Caco-2 (cell line): ENCODE measurements around the gene MGAT4A. TPM values are rescaled to one million over a fixed set of nuclear protein-coding genes. Genes with fewer than 3 reads are reported as not detected.

Experiments used
- BruUV-seq: library from RNA; stranded (reverse); fragments of 400-500 nt; replicated peaks from 2 replicates; lab custom pipeline; 2021; lab: Mats Ljungman, UMichigan
- CTCF ChIA-PET: fragments of 300-600 bp; sonication (Branson Sonifier 250); formaldehyde crosslinking; loops from one replicate; lab custom pipeline; 2022; ENCODE audit warnings: antibody characterized with exemption; lab: Charles Lee
- POLR2A ChIA-PET: fragments of 300-600 bp; sonication (Branson Sonifier 250); formaldehyde crosslinking; loops from one replicate; lab custom pipeline; 2022; ENCODE audit warnings: antibody characterized with exemption; lab: Charles Lee
- DNase-seq, 2 experiments: peaks; one replicate each; pipeline versions ENCODE4 v3.0.0 to v3.0.0-alpha.2; 2020 to 2022
- H3K27me3 ChIP-seq: replicated peaks from 2 replicates; pipeline ENCODE4 v1.6.0; 2011; ENCODE audit warnings: low read length; ENCODE audit not compliant: control insufficient read depth, insufficient read depth
- H3K36me3 ChIP-seq: 2 replicates; pipeline ENCODE4 v1.5.1; 2011; ENCODE audit warnings: low read length; ENCODE audit not compliant: control insufficient read depth, insufficient read depth
- H3K4me1 ChIP-seq: fragments of 250-450 bp; sonication (Bioruptor Pico); 2 replicates; pipeline ENCODE4 v1.5.1; 2020; ENCODE audit warnings: mild to moderate bottlenecking
- H3K4me3 ChIP-seq: 2 replicates; pipeline ENCODE4 v1.5.1; 2011; ENCODE audit warnings: low read depth, mild to moderate bottlenecking, control low read depth, low read length
- H3K9me3 ChIP-seq: fragments of 250-450 bp; sonication (Bioruptor Pico); 2 replicates; pipeline ENCODE4 v1.5.1; 2020; ENCODE audit warnings: mild to moderate bottlenecking, moderate library complexity
- H3K27ac Mint-ChIP-seq: one replicate; pipeline ENCODE4 v1.8.0; 2022; ENCODE audit warnings: mixed read lengths; ENCODE audit not compliant: unreplicated experiment
- H3K27me3 Mint-ChIP-seq: one replicate; pipeline ENCODE4 v1.8.0; 2022; ENCODE audit warnings: mixed read lengths; ENCODE audit not compliant: insufficient read depth, unreplicated experiment
- H3K36me3 Mint-ChIP-seq: one replicate; pipeline ENCODE4 v1.8.0; 2022; ENCODE audit warnings: mild to moderate bottlenecking, mixed read lengths; ENCODE audit not compliant: insufficient read depth, unreplicated experiment
- H3K4me1 Mint-ChIP-seq: one replicate; pipeline ENCODE4 v1.8.0; 2022; ENCODE audit warnings: low read depth, mixed read lengths; ENCODE audit not compliant: unreplicated experiment
- H3K4me3 Mint-ChIP-seq: one replicate; pipeline ENCODE4 v1.8.0; 2022; ENCODE audit warnings: mild to moderate bottlenecking, moderate library complexity, mixed read lengths; ENCODE audit not compliant: unreplicated experiment
- H3K9me3 Mint-ChIP-seq: one replicate; pipeline ENCODE4 v1.8.0; 2022; ENCODE audit warnings: mixed read lengths; ENCODE audit not compliant: unreplicated experiment
- CTCF ChIP-seq, 2 experiments: fragments of 200-600 bp in 1 of 2; IDR thresholded peaks; 1 replicate in 1 of 2; 2 replicates in 1 of 2; pipeline versions ENCODE4 v1.5.1 to v1.8.0; 2011 to 2022; ENCODE audit warnings: antibody characterized with exemption in 1 of 2, control low read depth in 1 of 2, inconsistent platforms in 1 of 2, low read depth in 1 of 2, low read length in 1 of 2, mild to moderate bottlenecking in 1 of 2, moderate library complexity in 1 of 2; ENCODE audit not compliant: insufficient read depth in 1 of 2, severe bottlenecking in 1 of 2, unreplicated experiment in 1 of 2
- intact Hi-C: fragments of 100-400 bp; cut with micrococcal nuclease; formaldehyde crosslinking; loops from one replicate; pipeline ENCODE4 v1.10.0; 2022; ENCODE audit not compliant: unreplicated experiment
- total RNA-seq: library from RNA; stranded (reverse); gene quantifications from 2 replicates; pipeline ENCODE4 v1.2.3, GENCODE V29; 2022

MGAT4A gene
- total RNA-seq, 1 experiment from 2014 or later: 63.7 TPM

- peak overlapping the region; percentile 82 for H3K27ac Mint-ChIP-seq
Observed at GRCh38 chr2:98607104-98607503, 123.8 kb downstream of the MGAT4A start.

GRCh38 chr2:98606431-98606830, 124.5 kb downstream of the MGAT4A start:
- no TSS peak for BruUV-seq
- Mint-ChIP-seq H3K4me3 (no peak overlapping the region), H3K4me1 (peaks cover 22% of the 10 kb centered on the region), H3K27me3 (no peaks in the 10 kb centered on the region), H3K36me3 (peaks cover 36% of the 10 kb centered on the region), H3K27ac (no peak overlapping the region), H3K9me3 (no peaks in the 10 kb centered on the region)
- POLR2A ChIA-PET: no interaction called here
- intact Hi-C loops: no loop called here
- TF ChIP-seq CTCF (IDR thresholded peaks at IDR 0.05; ENCODE audit: insufficient read depth in 1 of 2, low read depth in 1 of 2, low read length in 1 of 2, severe bottlenecking in 1 of 2, unreplicated experiment in 1 of 2): no peak
- Histone ChIP-seq H3K36me3 (no peaks in the 10 kb centered on the region), H3K4me1 (peaks cover 4% of the 10 kb centered on the region), H3K9me3 (no peaks in the 10 kb centered on the region), H3K27me3 (no peaks in the 10 kb centered on the region), H3K4me3 (no peak overlapping the region)
- no peak for DNase-seq
- CTCF ChIA-PET: no interaction called here

More at GRCh38 chr2:98607104-98607503, 123.8 kb downstream of the MGAT4A start:
- no peak for TF ChIP-seq CTCF (IDR thresholded peaks at IDR 0.05; ENCODE audit: insufficient read depth in 1 of 2, low read depth in 1 of 2, low read length in 1 of 2, severe bottlenecking in 1 of 2, unreplicated experiment in 1 of 2)
- intact Hi-C loops: no loop called here
- Histone ChIP-seq H3K9me3 (no peaks in the 10 kb centered on the region), H3K27me3 (no peaks in the 10 kb centered on the region), H3K4me3 (peak overlapping the region; percentile 78), H3K4me1 (peaks cover 5% of the 10 kb centered on the region), H3K36me3 (no peaks in the 10 kb centered on the region)
- peaks cover 32% of the 10 kb centered on the region for H3K36me3 Mint-ChIP-seq
- CTCF ChIA-PET: no interaction called here
- no TSS peak for BruUV-seq
- no peaks in the 10 kb centered on the region for H3K27me3 Mint-ChIP-seq
- H3K4me3 Mint-ChIP-seq: peak overlapping the region; percentile 86
- POLR2A ChIA-PET: no interaction called here
- H3K4me1 Mint-ChIP-seq: peaks cover 22% of the 10 kb centered on the region
- H3K9me3 Mint-ChIP-seq: no peaks in the 10 kb centered on the region
- DNase-seq: no peak

GRCh38 chr2:98605076-98605475, 125.9 kb downstream of the MGAT4A start:
- no peak overlapping the region for H3K4me3 Mint-ChIP-seq
- peaks cover 14% of the 10 kb centered on the region for H3K4me1 Mint-ChIP-seq
- TF ChIP-seq CTCF (IDR thresholded peaks at IDR 0.05; ENCODE audit: insufficient read depth in 1 of 2, low read depth in 1 of 2, low read length in 1 of 2, severe bottlenecking in 1 of 2, unreplicated experiment in 1 of 2): no peak
- H3K4me3 ChIP-seq: no peak overlapping the region
- BruUV-seq: no TSS peak
- H3K4me1 ChIP-seq: no peaks in the 10 kb centered on the region; the same call in 1 of the 2 replicates
- ChIA-PET POLR2A (no interaction called here), CTCF (no interaction called here)
- H3K9me3 ChIP-seq: no peaks in the 10 kb centered on the region
- no peaks in the 10 kb centered on the region for H3K9me3 Mint-ChIP-seq
- no peak for DNase-seq
- no peaks in the 10 kb centered on the region for H3K27me3 ChIP-seq
- no peaks in the 10 kb centered on the region for H3K27me3 Mint-ChIP-seq
- no peak overlapping the region for H3K27ac Mint-ChIP-seq
- peaks cover 42% of the 10 kb centered on the region for H3K36me3 Mint-ChIP-seq
- no peaks in the 10 kb centered on the region for H3K36me3 ChIP-seq
- intact Hi-C loops: no loop called here
